HG03060 (cell line): Measurements from ENCODE around the gene FAM184A.

Source experiments
- ATAC-seq: cut with Tn5 transposase; IDR thresholded peaks from one replicate; pipeline ENCODE4 v1.9.1; 2021; ENCODE audit warnings: low read depth, moderate number of reproducible peaks; ENCODE audit not compliant: unreplicated experiment

The FAM184A gene

DNA sequence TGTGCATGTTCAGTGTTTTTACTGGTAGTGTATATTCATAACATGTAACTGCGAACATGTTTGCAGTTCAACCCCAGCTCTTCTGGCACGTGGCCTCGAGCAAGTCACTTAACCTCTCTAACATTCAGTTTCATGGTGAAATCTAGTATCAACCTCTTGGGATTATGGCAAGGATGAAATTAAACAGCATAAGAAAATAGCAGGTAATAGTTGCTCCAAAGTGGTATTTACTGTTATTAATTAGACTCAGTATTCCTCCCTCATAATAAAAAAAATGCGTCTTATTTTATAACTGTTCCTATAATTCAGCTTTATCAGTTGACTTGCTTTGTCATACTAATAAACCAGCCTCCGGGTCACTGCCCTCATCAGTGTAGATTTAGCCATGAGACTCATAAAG is 15.0 kb downstream of the FAM184A start:
- ATAC-seq, result no peak

DNA sequence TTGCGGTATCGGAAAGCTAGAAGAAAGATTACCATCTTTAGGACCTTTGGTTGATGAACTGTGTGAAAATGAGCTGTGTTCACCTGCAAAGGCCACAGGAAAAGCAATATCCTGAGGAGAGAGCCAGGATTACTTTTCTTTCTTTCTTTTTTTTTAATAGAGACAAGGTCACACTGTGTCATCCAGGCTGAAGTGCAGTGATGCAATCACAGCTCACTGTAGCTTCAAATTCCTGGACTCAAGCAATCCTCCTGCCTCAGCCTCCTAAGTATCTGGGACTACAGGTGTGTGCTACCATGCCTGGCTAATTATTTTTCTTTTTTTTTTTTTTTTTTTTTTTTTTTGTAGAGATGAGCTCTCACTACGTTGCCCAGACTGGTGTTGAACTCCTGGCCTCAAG is 17.2 kb downstream of the FAM184A start:
- no peak for ATAC-seq

- no peak for ATAC-seq
Observed at GRCh38 chr6:119060255-119060907, 18.1 kb downstream of the FAM184A start.

DNA sequence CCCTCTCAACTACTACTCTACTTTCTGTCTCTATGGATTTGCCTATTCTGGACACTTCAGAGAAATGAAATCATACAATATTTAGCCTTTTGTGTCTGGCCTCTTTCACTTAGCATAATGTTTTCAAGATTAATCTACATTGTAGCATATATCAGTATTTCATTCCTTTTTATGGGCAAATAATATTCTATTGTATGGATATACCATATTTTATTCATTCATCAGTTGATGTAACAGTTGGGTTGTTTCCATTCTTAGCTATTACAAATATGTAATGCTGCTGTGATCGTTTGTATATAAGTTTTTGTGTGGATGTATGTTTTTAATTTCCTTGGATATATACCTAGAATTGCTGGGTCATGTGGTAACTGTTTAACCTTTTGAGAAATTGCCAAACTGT is 23.4 kb downstream of the FAM184A start:
- ATAC-seq, result no peak

- ATAC-seq, result no peak
Observed at GRCh38 chr6:119052987-119053386, 25.5 kb downstream of the FAM184A start.

DNA sequence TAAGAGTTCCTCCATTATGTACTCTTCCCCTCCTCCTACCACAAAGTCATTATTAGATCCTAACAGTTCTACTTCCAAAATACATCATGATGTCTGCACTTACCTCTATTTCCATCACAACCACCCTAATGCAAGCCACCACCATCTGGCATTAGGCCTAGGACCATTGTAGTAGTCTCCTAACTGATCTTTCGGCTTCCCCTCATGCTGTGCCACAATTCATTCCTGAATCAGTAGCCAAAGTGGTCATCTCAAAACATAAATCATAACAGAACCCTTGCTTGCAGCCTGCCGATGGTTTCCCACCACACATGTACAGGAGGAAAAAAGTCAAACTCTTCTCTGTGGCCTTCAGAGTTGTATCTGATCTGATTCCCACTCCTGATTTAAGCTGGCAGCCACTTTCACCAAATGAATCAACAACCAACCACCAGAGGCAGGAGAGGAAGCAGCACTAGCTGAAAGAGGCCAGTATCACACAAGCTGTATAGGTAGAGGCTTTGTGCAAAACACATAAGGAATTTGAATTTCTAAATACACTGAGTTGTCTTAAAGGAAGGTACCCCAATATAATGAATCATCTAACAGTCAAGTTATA is 26.1 kb downstream of the FAM184A start:
- no peak for ATAC-seq

GRCh38 chr6:119044255-119044654 is 34.2 kb downstream of the FAM184A start:
- no peak for ATAC-seq

DNA sequence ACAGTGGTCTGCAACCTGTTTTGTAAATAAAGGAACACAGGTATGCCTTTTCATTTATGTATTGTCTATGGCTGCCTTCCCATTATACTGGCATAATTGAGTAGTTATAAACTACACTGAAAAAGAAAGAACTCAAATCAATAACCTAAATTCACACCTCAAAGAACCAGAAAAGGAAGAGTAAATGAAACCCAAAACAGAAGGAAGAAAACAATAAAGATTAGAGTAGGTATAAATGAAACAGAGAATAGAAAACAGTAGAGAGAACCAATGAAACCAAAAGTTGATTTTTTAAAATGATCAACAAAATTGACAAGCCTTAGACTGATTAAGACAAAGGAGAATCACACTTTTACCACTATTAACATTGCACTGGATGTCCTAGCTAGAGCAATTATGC is 34.7 kb downstream of the FAM184A start:
- no peak for ATAC-seq

GRCh38 chr6:119043265-119043664 is 35.2 kb downstream of the FAM184A start:
- no peak for ATAC-seq

GRCh38 chr6:119040636-119041035 is 37.8 kb downstream of the FAM184A start:
- no peak for ATAC-seq

GRCh38 chr6:119040229-119040628 is 38.2 kb downstream of the FAM184A start:
- no peak for ATAC-seq

DNA sequence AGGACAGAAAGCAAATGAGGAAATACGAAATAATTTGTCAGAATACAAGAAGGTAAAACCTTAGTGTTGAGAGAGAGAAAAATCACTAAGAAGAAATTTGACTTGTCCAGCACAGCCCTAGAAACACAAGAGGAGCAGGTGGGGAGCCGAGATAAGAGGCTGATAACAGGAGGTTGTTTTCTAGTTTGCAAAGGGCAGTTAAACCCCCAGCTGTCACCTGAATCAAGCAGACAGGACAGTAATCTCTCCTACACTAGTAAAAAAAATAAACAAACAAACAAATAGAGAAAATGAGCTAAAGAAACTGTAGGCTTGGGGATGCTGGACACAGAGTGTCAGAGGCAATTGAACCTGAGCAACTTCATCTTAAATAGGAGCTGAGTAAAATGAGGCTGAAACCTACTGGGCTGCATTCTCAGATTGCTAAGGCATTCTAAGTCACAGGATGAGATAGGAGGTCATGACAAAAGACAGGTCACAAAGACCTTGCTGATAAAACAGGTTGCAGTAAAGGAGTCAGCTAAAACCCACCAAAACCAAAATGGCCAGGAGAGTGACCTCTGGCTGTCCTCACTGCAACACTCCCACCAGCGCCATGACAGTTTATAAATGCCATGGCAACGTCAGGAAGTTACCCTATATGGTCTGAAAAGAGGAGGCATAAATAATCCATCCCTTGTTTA is 40.4 kb downstream of the FAM184A start:
- ATAC-seq, result no peak

DNA sequence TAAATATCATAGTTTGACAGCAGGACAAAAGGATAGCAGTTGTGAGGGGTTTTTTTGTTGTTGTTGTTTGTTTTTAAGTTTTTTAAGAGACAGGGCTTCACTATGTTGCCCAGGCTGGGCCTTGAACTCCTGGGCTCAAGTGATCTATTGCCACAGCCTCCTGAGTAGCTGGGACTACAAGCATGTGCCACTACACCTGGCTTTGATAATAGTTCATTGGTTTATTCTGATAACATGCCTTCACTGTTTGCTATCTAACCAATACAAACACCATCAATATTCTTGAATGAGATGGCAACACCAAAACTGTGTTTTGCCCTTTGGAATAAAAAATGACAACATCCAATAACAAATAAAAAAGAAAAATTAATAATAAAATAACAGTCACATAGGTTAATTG is 41.2 kb downstream of the FAM184A start:
- ATAC-seq, result no peak

DNA sequence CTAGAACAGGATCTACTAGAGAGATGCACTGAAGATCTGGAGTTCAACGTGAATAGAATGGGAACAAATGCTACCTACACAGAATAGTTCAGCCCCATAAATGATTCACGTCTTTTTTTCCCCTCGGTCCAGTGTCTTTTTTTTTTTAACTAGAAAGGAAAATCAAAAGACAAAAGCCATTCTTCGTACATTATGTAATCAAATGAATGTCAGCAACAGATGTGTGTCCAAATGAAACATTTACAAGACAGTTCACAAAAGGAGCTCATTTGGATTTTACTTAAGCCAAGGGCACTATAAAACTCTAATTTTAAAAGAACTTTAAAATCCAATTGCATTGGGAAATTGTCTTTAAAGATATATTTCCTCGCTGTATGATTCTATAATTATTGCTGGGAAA is 42.4 kb downstream of the FAM184A start:
- no peak for ATAC-seq

GRCh38 chr6:119035459-119035858 is 43.0 kb downstream of the FAM184A start:
- ATAC-seq, result no peak

GRCh38 chr6:119034827-119035458 is 43.5 kb downstream of the FAM184A start:
- no peak for ATAC-seq

GRCh38 chr6:119032428-119032827 is 46.0 kb downstream of the FAM184A start:
- no peak for ATAC-seq

DNA sequence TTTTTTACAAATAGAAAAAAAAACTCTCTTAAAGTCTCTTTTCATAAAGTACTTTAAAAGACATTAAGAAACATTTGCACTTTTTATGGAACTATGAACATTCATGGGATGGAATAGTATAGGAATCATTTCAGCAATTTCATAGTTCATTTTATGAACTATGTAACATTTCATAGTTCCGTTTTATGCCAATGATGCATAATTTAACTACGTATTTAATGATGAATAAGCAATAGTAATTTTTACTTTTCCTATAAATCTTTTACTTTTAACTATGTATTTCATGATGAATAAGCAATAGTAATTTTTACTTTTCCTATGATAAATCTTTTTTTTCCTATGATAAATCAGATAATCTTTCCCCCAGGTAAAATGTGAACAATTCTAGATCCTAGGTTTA is 47.7 kb downstream of the FAM184A start:
- ATAC-seq, result no peak

GRCh38 chr6:119028091-119028490 is 50.4 kb downstream of the FAM184A start:
- no peak for ATAC-seq

DNA sequence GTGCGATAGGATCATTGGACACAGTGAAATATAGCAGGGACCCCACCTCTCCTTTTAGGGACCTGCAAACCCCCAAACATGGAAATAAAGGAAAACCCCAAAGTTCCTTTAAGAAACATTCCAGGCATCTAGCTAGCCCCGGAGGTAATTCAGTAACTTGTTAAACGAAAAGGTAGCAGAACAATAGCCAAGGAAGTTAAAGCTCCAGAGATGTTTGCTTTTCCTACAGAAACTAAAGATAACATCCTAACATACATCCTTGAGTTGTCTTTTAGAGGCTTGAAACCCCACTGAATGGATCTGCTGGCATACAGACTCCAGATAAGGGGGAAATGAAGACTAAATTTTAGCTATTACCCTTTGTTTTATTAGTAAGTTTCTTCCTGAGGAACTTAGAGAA is 51.0 kb downstream of the FAM184A start:
- ATAC-seq, result no peak

- ATAC-seq, result no peak
Observed at GRCh38 chr6:119026822-119027221, 51.6 kb downstream of the FAM184A start.

- ATAC-seq, result no peak
Observed at GRCh38 chr6:119025793-119026192, 52.7 kb downstream of the FAM184A start.
